Thoracic aorta (tissue), 2 donors: ENCODE results near the gene B3GNT5. TPM values are rescaled to one million over a fixed set of nuclear protein-coding genes. Genes with fewer than 3 reads are reported as not detected.

Source experiments
- ATAC-seq: fragments of 150-250 bp; one replicate; pipeline ENCODE4 v1.8.0; 2017; ENCODE audit warnings: low read depth; ENCODE audit not compliant: insufficient number of reproducible peaks, low FRiP score
- DNase-seq: peaks from one replicate; pipeline ENCODE4 v3.0.0-alpha.2; 2020; ENCODE audit warnings: low spot score
- H3K27ac ChIP-seq, 2 donors: fragments of 200-600 bp; sonication (generic); 1 replicate in 1 of 2; 2 replicates in 1 of 2; pipeline ENCODE4 v1.5.1; 2016; ENCODE audit warnings: mild to moderate bottlenecking in 2 of 2, moderate library complexity in 2 of 2
- H3K27me3 ChIP-seq: fragments of 200-600 bp; sonication (generic); replicated peaks from 2 replicates; pipeline ENCODE4 v1.6.0; 2016; ENCODE audit warnings: mild to moderate bottlenecking; ENCODE audit not compliant: insufficient read depth
- H3K36me3 ChIP-seq: fragments of 200-600 bp; sonication (generic); one replicate; pipeline ENCODE4 v1.5.1; 2016
- H3K4me1 ChIP-seq, 2 donors: fragments of 200-600 bp; sonication (generic); 1 replicate in 1 of 2; 2 replicates in 1 of 2; pipeline versions ENCODE4 v1.5.1 to v1.6.0; 2016; ENCODE audit warnings: low read depth in 2 of 2, mild to moderate bottlenecking in 1 of 2; ENCODE audit not compliant: control insufficient read depth in 1 of 2
- H3K4me3 ChIP-seq: fragments of 200-600 bp; sonication (generic); 2 replicates; pipeline ENCODE4 v1.5.1; 2016; ENCODE audit warnings: mild to moderate bottlenecking
- H3K9me3 ChIP-seq: fragments of 200-600 bp; sonication (generic); 2 replicates; pipeline ENCODE4 v1.5.1; 2016
- CTCF ChIP-seq: fragments of 200-600 bp; sonication (generic); IDR thresholded peaks from one replicate; pipeline ENCODE4 v1.5.1; 2019; ENCODE audit warnings: antibody characterized with exemption
- total RNA-seq, 2 donors: library from RNA; depleted of rRNA; stranded (reverse); fragments of >200 nt; gene quantifications; one replicate each; pipeline versions ENCODE4 v1.1.0 to v1.2.3, GENCODE V29; 2016

Gene B3GNT5
- total RNA-seq, 2 donors from 2014 or later = 3.1 to 7.5 TPM

- Histone ChIP-seq H3K36me3 (no peaks in the 10 kb centered on the region), H3K9me3 (no peaks in the 10 kb centered on the region), H3K4me1 (peaks cover 2 to 10% of the 10 kb centered on the region in 2 donors), H3K27me3 (no peaks in the 10 kb centered on the region), H3K27ac (no peak overlapping the region), H3K4me3 (no peak overlapping the region)
- no peak for DNase-seq
- TF ChIP-seq CTCF = no peak
- no peak for ATAC-seq
Observed at GRCh38 chr3:183270344-183270743, 17.3 kb downstream of the B3GNT5 start.

DNA sequence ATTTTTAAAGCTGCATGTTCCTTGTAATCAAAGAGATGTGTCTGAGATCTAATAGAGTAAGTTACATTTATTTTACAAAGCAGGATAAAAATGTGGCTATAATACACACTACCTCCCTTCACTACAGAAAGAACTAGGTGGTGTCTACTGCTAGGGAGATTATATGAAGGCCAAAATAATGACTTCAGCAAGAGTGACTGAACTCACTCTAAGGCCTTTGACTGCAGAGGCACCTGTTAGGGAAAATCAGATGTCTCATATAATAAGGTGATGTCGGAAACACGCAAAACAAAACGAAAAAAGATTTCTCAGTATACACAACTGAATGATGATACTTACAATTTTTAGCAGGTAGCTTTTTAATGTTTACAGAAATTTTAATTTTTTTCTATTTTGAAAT lies 19.1 kb downstream of the B3GNT5 start:
- no peaks in the 10 kb centered on the region for H3K36me3 ChIP-seq
- no peak overlapping the region for H3K27ac ChIP-seq
- TF ChIP-seq CTCF = no peak
- peaks cover 4 to 12% of the 10 kb centered on the region in 2 donors for H3K4me1 ChIP-seq
- no peak overlapping the region for H3K4me3 ChIP-seq
- no peaks in the 10 kb centered on the region for H3K27me3 ChIP-seq
- ATAC-seq = no peak
- no peak for DNase-seq
- H3K9me3 ChIP-seq = no peaks in the 10 kb centered on the region

GRCh38 chr3:183272791-183273190 lies 19.7 kb downstream of the B3GNT5 start:
- H3K9me3 ChIP-seq = no peaks in the 10 kb centered on the region
- H3K4me3 ChIP-seq = no peak overlapping the region
- no peak for DNase-seq
- no peak for TF ChIP-seq CTCF
- ATAC-seq = no peak
- H3K27ac ChIP-seq = no peak overlapping the region
- H3K36me3 ChIP-seq = no peaks in the 10 kb centered on the region
- no peaks in the 10 kb centered on the region for H3K27me3 ChIP-seq
- peaks cover 4 to 12% of the 10 kb centered on the region in 2 donors for H3K4me1 ChIP-seq

- no peak for DNase-seq
- peaks cover 4 to 12% of the 10 kb centered on the region in 2 donors for H3K4me1 ChIP-seq
- TF ChIP-seq CTCF = no peak
- no peaks in the 10 kb centered on the region for H3K27me3 ChIP-seq
- H3K9me3 ChIP-seq = no peaks in the 10 kb centered on the region
- no peak overlapping the region for H3K27ac ChIP-seq
- H3K36me3 ChIP-seq = no peaks in the 10 kb centered on the region
- ATAC-seq = no peak
- H3K4me3 ChIP-seq = no peak overlapping the region
Observed at GRCh38 chr3:183274609-183275008, 21.6 kb downstream of the B3GNT5 start.

DNA sequence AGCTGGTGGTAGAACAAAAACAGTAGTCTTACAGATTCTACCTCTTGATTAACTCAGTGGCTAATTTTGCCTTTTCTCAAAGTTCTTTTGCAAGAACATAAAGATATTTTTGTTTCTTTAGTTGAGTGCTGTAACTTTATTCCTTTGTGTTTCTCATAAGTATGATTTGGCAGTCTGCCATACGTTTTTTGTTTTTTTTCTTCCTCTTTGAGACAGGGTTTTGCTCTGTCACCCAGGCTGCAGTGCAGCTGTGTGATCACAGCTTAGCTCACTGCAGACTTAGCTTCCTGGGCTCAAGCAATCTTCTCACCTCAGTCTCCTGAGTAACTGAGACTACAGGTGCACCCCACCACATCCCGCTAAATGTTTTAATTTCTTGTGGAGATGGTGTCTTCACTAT lies 22.4 kb downstream of the B3GNT5 start:
- Histone ChIP-seq H3K36me3 (no peaks in the 10 kb centered on the region), H3K4me3 (no peak overlapping the region), H3K9me3 (no peaks in the 10 kb centered on the region), H3K27ac (no peak overlapping the region), H3K27me3 (no peaks in the 10 kb centered on the region), H3K4me1 (peaks cover 4 to 12% of the 10 kb centered on the region in 2 donors)
- no peak for DNase-seq
- TF ChIP-seq CTCF = no peak
- no peak for ATAC-seq
